ENCODE data around the gene AKIRIN2.

DNA sequence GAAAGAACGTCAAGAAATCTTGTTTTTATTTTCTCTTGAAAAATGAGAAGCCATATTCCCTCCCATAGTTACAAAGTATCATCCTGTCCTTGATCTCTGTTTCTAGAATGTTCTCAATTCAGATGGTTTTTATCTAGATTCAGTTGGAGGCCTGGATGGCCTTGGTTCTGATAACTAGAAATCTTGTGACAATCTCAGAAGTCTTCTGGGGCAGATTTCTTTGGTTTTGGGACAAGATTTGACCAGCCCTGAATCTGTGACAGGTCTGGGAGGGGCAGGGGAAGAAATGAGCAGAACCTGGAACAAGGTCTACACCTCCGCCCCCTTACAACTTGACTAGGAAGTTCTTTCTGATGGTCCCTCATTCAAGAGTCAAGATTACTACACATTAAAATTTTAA lies 41.4 kb upstream of the AKIRIN2 start:
- TF ChIP-seq CTCF (IDR thresholded peaks at IDR 0.05; ENCODE audit: insufficient read depth, low read depth, low read length) (no peak), EZH2 (IDR thresholded peaks at IDR 0.05; ENCODE audit: insufficient read depth, low read length) (no peak)
